Gastroesophageal sphincter (tissue), 4 donors: ENCODE measurements around the gene SLC16A11. TPM values are rescaled to one million over a fixed set of nuclear protein-coding genes. Genes with fewer than 3 reads are reported as not detected.

Source experiments
- ATAC-seq: fragments of 150-250 bp; one replicate; pipeline ENCODE4 v1.9.1; 2016; ENCODE audit warnings: mild to moderate bottlenecking, moderate library complexity
- H3K27ac ChIP-seq, 4 donors: fragments of 200-600 bp; sonication (generic) in 3 of 4; 1 replicate in 3 of 4; 2 replicates in 1 of 4; pipeline ENCODE4 v1.5.1; 2016 to 2019
- H3K27me3 ChIP-seq: fragments of 200-600 bp; sonication (generic); one replicate; pipeline ENCODE4 v1.5.1; 2019
- H3K36me3 ChIP-seq, 2 donors: fragments of 200-600 bp; sonication (generic); one replicate each; pipeline ENCODE4 v1.5.1; 2019; ENCODE audit warnings: control low read depth in 1 of 2
- H3K4me1 ChIP-seq, 3 donors: fragments of 200-600 bp; sonication (generic); 1 replicate in 2 of 3; 2 replicates in 1 of 3; pipeline ENCODE4 v1.5.1; 2016 to 2019; ENCODE audit warnings: control low read depth in 2 of 3
- H3K4me3 ChIP-seq, 2 donors: fragments of 200-600 bp; sonication (generic); one replicate each; pipeline ENCODE4 v1.5.1; 2019; ENCODE audit warnings: mild to moderate bottlenecking in 1 of 2, moderate library complexity in 1 of 2
- H3K9me3 ChIP-seq, 3 donors: fragments of 200-600 bp; sonication (generic); one replicate each; pipeline ENCODE4 v1.5.1; 2017 to 2019; ENCODE audit warnings: control low read depth in 2 of 3
- CTCF ChIP-seq, 4 experiments: fragments of 200-600 bp in 2 of 4; fragments of 450-650 bp in 2 of 4; sonication (generic) in 1 of 4; IDR thresholded peaks; one replicate each; pipeline ENCODE4 v1.5.1; 2017 to 2019; ENCODE audit warnings: antibody characterized with exemption in 4 of 4, mild to moderate bottlenecking in 2 of 4, moderate library complexity in 2 of 4
- EP300 ChIP-seq: sonication (generic); formaldehyde crosslinking; IDR thresholded peaks from one replicate; pipeline ENCODE4 v1.6.1; 2017; ENCODE audit warnings: antibody characterized with exemption, mild to moderate bottlenecking
- POLR2A ChIP-seq, 2 donors: fragments of 450-650 bp; IDR thresholded peaks; one replicate each; pipeline ENCODE4 v1.6.1; 2017; ENCODE audit warnings: antibody characterized with exemption in 2 of 2, mild to moderate bottlenecking in 2 of 2, moderate library complexity in 1 of 2
- POLR2AphosphoS5 ChIP-seq: sonication (generic); formaldehyde crosslinking; IDR thresholded peaks from one replicate; pipeline ENCODE4 v1.6.1; 2017; ENCODE audit warnings: antibody characterized with exemption
- WGBS, 2 donors: methylation state at CpG; one replicate each; pipeline ENCODE4 v1.1.5; 2018; ENCODE audit warnings: low coverage in 1 of 2; 5-methylcytosine and 5-hydroxymethylcytosine counted together
- total RNA-seq, 4 donors: library from RNA; depleted of rRNA; stranded (reverse); fragments of >200 nt; gene quantifications; one replicate each; pipeline ENCODE4 v1.1.0, GENCODE V29; 2016

SLC16A11 gene
- total RNA-seq, 4 donors from 2014 or later, result 0.32 to 0.54 (median 0.39) TPM; not detected in 1

GRCh38 chr17:7003745-7004144 lies 40.1 kb downstream of the SLC16A11 start:
- no peak for TF ChIP-seq EP300
- ATAC-seq, result no peak
- Histone ChIP-seq H3K4me3 (no peak overlapping the region), H3K36me3 (peaks cover 0 to 68% of the 10 kb centered on the region in 2 donors), H3K27me3 (no peaks in the 10 kb centered on the region), H3K4me1 (peaks cover 0 to 7% (median 0%) of the 10 kb centered on the region in 3 donors), H3K27ac (no peak overlapping the region), H3K9me3 (no peaks in the 10 kb centered on the region)
- 92 to 94% methylated on average over 2 of the region's 2 CpGs for WGBS, 2 donors

GRCh38 chr17:7002288-7003047 lies 41.4 kb downstream of the SLC16A11 start:
- peaks cover 0 to 74% of the 10 kb centered on the region in 2 donors for H3K36me3 ChIP-seq
- TF ChIP-seq EP300, result no peak
- no peak for TF ChIP-seq POLR2AphosphoS5
- TF ChIP-seq POLR2A (IDR thresholded peaks at IDR 0.05), result no peak
- TF ChIP-seq CTCF (IDR thresholded peaks at IDR 0.05), result no peak

GRCh38 chr17:7001318-7001961 lies 42.5 kb downstream of the SLC16A11 start:
- Histone ChIP-seq H3K27me3 (peaks cover 2% of the 10 kb centered on the region), H3K27ac (no peak overlapping the region), H3K4me1 (peaks cover 0 to 2% (median under 1%) of the 10 kb centered on the region in 3 donors), H3K9me3 (no peaks in the 10 kb centered on the region), H3K4me3 (no peak overlapping the region), H3K36me3 (peaks cover 0 to 73% of the 10 kb centered on the region in 2 donors)
- ATAC-seq, result no peak
- 64 to 83% methylated on average over 6 to 10 of the region's 10 CpGs for WGBS, 2 donors
- no peak for TF ChIP-seq POLR2A (IDR thresholded peaks at IDR 0.05)
- peak in 3 of 4 experiments; percentile 8 to 38 (median 34) for TF ChIP-seq CTCF (IDR thresholded peaks at IDR 0.05)
- TF ChIP-seq EP300, result no peak
- TF ChIP-seq POLR2AphosphoS5, result no peak

More at GRCh38 chr17:7002288-7003047, 41.4 kb downstream of the SLC16A11 start:
- no peaks in the 10 kb centered on the region for H3K9me3 ChIP-seq
- ATAC-seq, result no peak
- H3K27me3 ChIP-seq, result no peaks in the 10 kb centered on the region
- H3K4me1 ChIP-seq, result no peaks in the 10 kb centered on the region
- no peak overlapping the region for H3K4me3 ChIP-seq
- H3K27ac ChIP-seq, result no peak overlapping the region
- WGBS, 2 donors, result 85 to 91% methylated on average over 5 to 6 of the region's 6 CpGs

- no peak for ATAC-seq
- H3K4me1 ChIP-seq, result peaks cover 0 to 15% (median 6%) of the 10 kb centered on the region in 3 donors
- TF ChIP-seq EP300 (no peak), CTCF (IDR thresholded peaks at IDR 0.05) (no peak), POLR2A (IDR thresholded peaks at IDR 0.05) (no peak), POLR2AphosphoS5 (no peak)
- no peaks in the 10 kb centered on the region for H3K9me3 ChIP-seq
- WGBS, 2 donors, result 72 to 82% methylated on average over 2 to 4 of the region's 11 CpGs
- peaks cover 0 to 72% of the 10 kb centered on the region in 2 donors for H3K36me3 ChIP-seq
- no peak overlapping the region for H3K4me3 ChIP-seq
- peaks cover 20% of the 10 kb centered on the region for H3K27me3 ChIP-seq
- H3K27ac ChIP-seq, result no peak overlapping the region
These were observed 44.9 kb downstream of the SLC16A11 start for GRCh38 chr17:6998855-6999508.

- H3K4me1 ChIP-seq, result peaks cover 0 to 15% (median 6%) of the 10 kb centered on the region in 3 donors
- H3K27ac ChIP-seq, result no peak overlapping the region
- TF ChIP-seq POLR2A (IDR thresholded peaks at IDR 0.05) (no peak), POLR2AphosphoS5 (no peak), CTCF (IDR thresholded peaks at IDR 0.05) (no peak), EP300 (no peak)
- no peak overlapping the region for H3K4me3 ChIP-seq
- H3K36me3 ChIP-seq, result peaks cover 0 to 56% of the 10 kb centered on the region in 2 donors
- H3K27me3 ChIP-seq, result peaks cover 31% of the 10 kb centered on the region
- no peaks in the 10 kb centered on the region for H3K9me3 ChIP-seq
- 94% methylated on average over 7 to 8 of the region's 8 CpGs for WGBS, 2 donors
- ATAC-seq, result no peak
These were observed 46.7 kb downstream of the SLC16A11 start for GRCh38 chr17:6997171-6997570.
